A549 (cell line): ENCODE data around the gene POC1A.

Experiments used
- CTCF ChIP-seq: fragments of >200 bp; sonication (Bioruptor Twin); formaldehyde crosslinking; IDR thresholded peaks from 3 replicates; pipeline ENCODE4 v1.5.1; 2016
- USF2 ChIP-seq: fragments of 450-650 bp; IDR thresholded peaks from 2 replicates; pipeline ENCODE4 v1.6.1; 2014; ENCODE audit warnings: antibody characterized with exemption

- no peak for TF ChIP-seq USF2
- no peak for TF ChIP-seq CTCF
These were observed 109.2 kb downstream of the POC1A start for GRCh38 chr3:52044869-52045619.
